MM.1S (cell line): ENCODE results near the gene C9orf152.

Experiments
- DNase-seq: peaks from one replicate; pipeline ENCODE4 v3.0.0-alpha.2; 2015
- H2AFZ ChIP-seq: fragments of 300-600 bp; sonication (generic); 2 replicates; pipeline ENCODE4 v1.6.0; 2016; ENCODE audit warnings: antibody characterized with exemption, low read length
- H3F3A ChIP-seq: fragments of 300-600 bp; sonication (generic); 2 replicates; pipeline ENCODE4 v1.6.1; 2016; ENCODE audit warnings: mild to moderate bottlenecking, antibody characterized with exemption, low read length, moderate library complexity, mixed read lengths; ENCODE audit not compliant: insufficient read depth
- H3K27ac ChIP-seq: fragments of 300-600 bp; sonication (generic); 2 replicates; pipeline ENCODE4 v1.5.1; 2016; ENCODE audit warnings: mild to moderate bottlenecking, low read length
- H3K27me3 ChIP-seq: fragments of 300-600 bp; sonication (generic); replicated peaks from 2 replicates; pipeline ENCODE4 v1.6.0; 2016; ENCODE audit warnings: low read length; ENCODE audit not compliant: insufficient read depth
- H3K36me3 ChIP-seq: fragments of 300-600 bp; sonication (generic); replicated peaks from 2 replicates; pipeline ENCODE4 v1.6.1; 2016; ENCODE audit warnings: mild to moderate bottlenecking, low read length, mixed read lengths; ENCODE audit not compliant: insufficient read depth
- H3K4me1 ChIP-seq: fragments of 300-600 bp; sonication (generic); 2 replicates; pipeline ENCODE4 v1.6.1; 2016; ENCODE audit warnings: low read length, mixed read lengths
- H3K4me2 ChIP-seq: fragments of 300-600 bp; sonication (generic); 2 replicates; pipeline ENCODE4 v1.6.0; 2016; ENCODE audit warnings: low read depth, low read length
- H3K4me3 ChIP-seq: fragments of 300-600 bp; sonication (generic); 2 replicates; pipeline ENCODE4 v1.5.1; 2016; ENCODE audit warnings: low read length, mixed read lengths
- H3K79me2 ChIP-seq: fragments of 300-600 bp; sonication (generic); 2 replicates; pipeline ENCODE4 v1.6.1; 2016; ENCODE audit warnings: mixed run types, low read length, mixed read lengths
- H3K9ac ChIP-seq: fragments of 300-600 bp; sonication (generic); 2 replicates; pipeline ENCODE4 v1.6.1; 2016; ENCODE audit warnings: low read length, mixed read lengths
- H3K9me2 ChIP-seq: fragments of 300-600 bp; sonication (generic); replicated peaks from 2 replicates; pipeline ENCODE4 v1.6.1; 2016; ENCODE audit warnings: mild to moderate bottlenecking, low read length, mixed read lengths; ENCODE audit not compliant: insufficient read depth
- H3K9me3 ChIP-seq: fragments of 300-600 bp; sonication (generic); replicated peaks from 2 replicates; pipeline ENCODE4 v1.6.1; 2016; ENCODE audit warnings: mild to moderate bottlenecking, low read length, mixed read lengths; ENCODE audit not compliant: insufficient read depth
- H4K20me1 ChIP-seq: fragments of 300-600 bp; sonication (generic); 2 replicates; pipeline ENCODE4 v1.6.1; 2016; ENCODE audit warnings: mild to moderate bottlenecking, low read length, moderate library complexity, mixed read lengths; ENCODE audit not compliant: insufficient read depth
- CTCF ChIP-seq: fragments of 300-600 bp; sonication (generic); IDR thresholded peaks from 2 replicates; pipeline ENCODE4 v1.5.1; 2016; ENCODE audit warnings: antibody characterized with exemption, low read length, mixed read lengths
- EZH2 ChIP-seq: fragments of 300-600 bp; sonication (generic); optimal IDR thresholded peaks from 2 replicates; pipeline ENCODE3; 2017; ENCODE audit warnings: low read depth, mild to moderate bottlenecking, antibody characterized with exemption, low read length, mixed read lengths
- EZH2phosphoT487 ChIP-seq: fragments of 300-600 bp; sonication (generic); IDR thresholded peaks from 2 replicates; pipeline ENCODE4 v1.6.1; 2018; ENCODE audit warnings: antibody characterized with exemption, low read length

The C9orf152 gene

GRCh38 chr9:110255463-110256379 is 47.8 kb upstream of the C9orf152 start:
- H3K4me3 ChIP-seq: peak overlapping the region; percentile 94
- no peaks in the 10 kb centered on the region for H3K27me3 ChIP-seq
- peak overlapping the region; percentile 93 for H3K4me2 ChIP-seq
- H3K9me2 ChIP-seq: no peaks in the 10 kb centered on the region
- H3K9ac ChIP-seq: peak overlapping the region; percentile 91
- no peak for TF ChIP-seq CTCF
- no peak for TF ChIP-seq EZH2phosphoT487
- TF ChIP-seq EZH2: no peak
- H3K27ac ChIP-seq: peak overlapping the region; percentile 89
- peak overlapping the region; percentile 76 for H2AFZ ChIP-seq
- peaks cover under 1% of the 10 kb centered on the region; the same call in 1 of the 2 replicates for H3K36me3 ChIP-seq
- peaks cover 25% of the 10 kb centered on the region for H3F3A ChIP-seq
- H3K79me2 ChIP-seq: peaks cover 63% of the 10 kb centered on the region
- no peaks in the 10 kb centered on the region for H3K9me3 ChIP-seq
- peak; percentile 49 for DNase-seq
- peaks cover 37% of the 10 kb centered on the region for H4K20me1 ChIP-seq
- H3K4me1 ChIP-seq: peaks cover 21% of the 10 kb centered on the region

GRCh38 chr9:110255034-110255462 is 47.1 kb upstream of the C9orf152 start:
- Histone ChIP-seq H3K9me3 (no peaks in the 10 kb centered on the region), H3K4me2 (peak overlapping the region; percentile 93), H3K36me3 (peaks cover 7% of the 10 kb centered on the region; the same call in 1 of the 2 replicates), H3K9ac (peak overlapping the region; percentile 91), H3K27me3 (no peaks in the 10 kb centered on the region), H3K4me3 (peak overlapping the region; percentile 94), H2AFZ (0 out of 2 replicates have a peak overlapping the region, but pooled peaks have one; percentile 76), H3F3A (peaks cover 25% of the 10 kb centered on the region), H4K20me1 (peaks cover 41% of the 10 kb centered on the region), H3K9me2 (no peaks in the 10 kb centered on the region), H3K27ac (peak overlapping the region; percentile 89; the same call in 1 of the 2 replicates), H3K79me2 (peaks cover 70% of the 10 kb centered on the region), H3K4me1 (peaks cover 21% of the 10 kb centered on the region)
- TF ChIP-seq EZH2phosphoT487 (no peak), EZH2 (no peak), CTCF (no peak)
- no peak for DNase-seq

GRCh38 chr9:110254500-110254899 is 46.5 kb upstream of the C9orf152 start:
- Histone ChIP-seq H3K36me3 (peaks cover 11% of the 10 kb centered on the region; the same call in 1 of the 2 replicates), H3K27ac (no peak overlapping the region), H3F3A (peaks cover 25% of the 10 kb centered on the region), H3K9me2 (no peaks in the 10 kb centered on the region), H3K9ac (peak overlapping the region; percentile 91; the same call in 1 of the 2 replicates), H3K27me3 (no peaks in the 10 kb centered on the region), H3K4me1 (peaks cover 21% of the 10 kb centered on the region), H4K20me1 (peaks cover 47% of the 10 kb centered on the region), H3K4me3 (peak overlapping the region; percentile 94), H3K4me2 (peak overlapping the region; percentile 93), H3K9me3 (no peaks in the 10 kb centered on the region), H2AFZ (no peak overlapping the region), H3K79me2 (peaks cover 76% of the 10 kb centered on the region)
- DNase-seq: no peak
- TF ChIP-seq EZH2phosphoT487: no peak
- TF ChIP-seq EZH2: no peak
- no peak for TF ChIP-seq CTCF
